Erythroblast (primary cell): Measurements from ENCODE around the gene CCL18.

Source experiments
- GATA1 ChIP-seq: IDR thresholded peaks from 2 replicates; pipeline ENCODE4 v1.6.1; 2011; ENCODE audit warnings: low read depth, mild to moderate bottlenecking, control low read depth, low read length, moderate library complexity
- POLR2A ChIP-seq: IDR thresholded peaks from 2 replicates; pipeline ENCODE4 v1.6.1; 2011; ENCODE audit warnings: mild to moderate bottlenecking, low read length

GRCh38 chr17:36070427-36070826 is 6.4 kb downstream of the CCL18 start:
- no peak for TF ChIP-seq POLR2A
- TF ChIP-seq GATA1: no peak
